Choroid plexus epithelial cell (primary cell): ENCODE measurements around the gene NCKAP5.

ENCODE experiments used
- DNase-seq: peaks from one replicate; pipeline ENCODE4 v3.0.0-alpha.2; 2010; ENCODE audit warnings: low read depth
- H3K4me3 ChIP-seq: 2 replicates; pipeline ENCODE4 v1.5.1; 2011; ENCODE audit warnings: low read depth, mild to moderate bottlenecking, control low read depth, low read length, moderate library complexity
- CTCF ChIP-seq: conservative IDR thresholded peaks from 2 replicates; pipeline ENCODE4 v1.5.1; 2011; ENCODE audit warnings: low read depth, mild to moderate bottlenecking, control low read depth, inconsistent platforms, low read length, moderate library complexity

The NCKAP5 gene

DNA sequence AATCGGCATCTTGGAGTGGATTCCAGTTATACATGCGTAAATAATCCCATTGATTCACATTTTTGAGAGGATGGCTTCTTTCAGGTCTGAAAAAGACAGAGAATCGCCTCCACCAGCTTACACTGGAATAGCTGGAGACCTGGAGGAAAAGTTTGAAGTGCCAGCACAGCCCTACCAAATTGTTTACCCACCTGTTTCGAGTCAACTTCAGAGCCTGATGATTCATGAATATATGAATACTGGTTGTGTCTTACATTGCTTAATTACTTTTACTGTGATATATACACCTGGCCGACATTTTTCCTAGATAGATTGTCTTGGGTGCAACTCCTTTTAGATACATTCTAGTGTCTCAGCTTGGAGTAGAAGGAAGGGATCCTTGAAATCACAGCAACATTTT is 335 bp upstream of the NCKAP5 start:
- peak overlapping the region; percentile 52 for H3K4me3 ChIP-seq
- no peak for DNase-seq
- TF ChIP-seq CTCF: no peak

DNA sequence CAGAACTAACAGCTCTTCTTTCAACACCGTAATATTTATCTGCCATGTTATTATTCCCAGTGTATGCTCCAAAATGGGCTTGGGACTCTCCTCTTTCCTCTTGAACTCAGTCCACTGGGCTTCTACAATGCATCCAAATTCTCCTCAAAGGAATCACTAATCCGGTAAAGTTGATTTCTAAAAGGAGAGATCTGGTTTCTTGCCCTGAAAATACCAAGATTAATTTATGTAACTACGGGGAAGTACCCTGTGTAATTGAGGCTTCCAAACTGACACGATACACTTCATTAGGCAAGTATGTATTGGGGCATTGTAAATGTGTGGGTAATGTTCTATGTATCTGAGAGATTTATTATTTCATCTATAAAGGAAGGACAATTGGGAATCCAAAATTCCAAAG is 5.7 kb downstream of the NCKAP5 start:
- no peak for TF ChIP-seq CTCF
- no peak overlapping the region for H3K4me3 ChIP-seq
- DNase-seq: no peak

DNA sequence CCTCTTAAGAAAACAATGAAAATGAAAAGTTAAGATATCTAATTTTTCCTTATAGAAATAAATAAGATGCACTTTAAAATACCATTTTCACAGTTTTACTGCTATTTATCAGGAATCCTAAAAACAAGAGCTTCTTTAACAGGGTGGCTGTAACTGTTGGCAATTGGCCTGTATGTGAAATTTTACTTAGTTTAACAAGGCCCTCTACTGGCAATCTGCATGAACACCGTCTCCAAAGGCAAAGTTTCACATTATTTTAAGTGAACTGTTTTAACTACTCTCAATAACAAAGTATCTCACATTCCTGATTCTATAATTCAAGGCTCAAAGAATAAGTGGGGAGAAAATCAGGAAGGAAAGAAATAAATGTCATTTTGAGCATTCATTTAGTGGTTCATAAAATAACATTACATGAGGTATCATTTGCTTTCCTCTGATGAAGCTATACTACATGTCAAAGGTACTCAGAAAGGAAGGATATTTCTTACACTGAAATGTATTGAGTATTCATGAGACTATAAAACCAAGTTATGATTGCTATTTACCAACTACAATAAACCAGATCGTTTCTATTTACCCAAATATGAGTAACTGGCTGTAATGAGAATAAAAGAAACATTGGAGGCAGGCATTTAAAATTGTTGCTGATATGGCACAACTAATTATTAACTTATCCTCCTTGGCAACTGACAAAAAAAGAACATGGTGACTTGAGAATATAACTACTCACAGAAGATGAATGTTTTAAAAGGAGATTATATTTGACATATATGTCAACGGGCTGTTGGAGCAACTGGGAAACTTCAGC is 7.0 kb downstream of the NCKAP5 start:
- DNase-seq: peak; percentile 91
- H3K4me3 ChIP-seq: no peak overlapping the region
- TF ChIP-seq CTCF: peak; percentile 80

GRCh38 chr2:133557614-133558013 is 10.6 kb downstream of the NCKAP5 start:
- no peak for TF ChIP-seq CTCF
- no peak overlapping the region for H3K4me3 ChIP-seq
- DNase-seq: no peak

- DNase-seq: no peak
- no peak overlapping the region for H3K4me3 ChIP-seq
- TF ChIP-seq CTCF: no peak
Measured at GRCh38 chr2:133553838-133554408, 14.3 kb downstream of the NCKAP5 start.

- H3K4me3 ChIP-seq: no peak overlapping the region
- no peak for DNase-seq
- no peak for TF ChIP-seq CTCF
Measured at GRCh38 chr2:133553251-133553650, 15.0 kb downstream of the NCKAP5 start.

- H3K4me3 ChIP-seq: no peak overlapping the region
- no peak for TF ChIP-seq CTCF
- no peak for DNase-seq
Measured at GRCh38 chr2:133552821-133553220, 15.4 kb downstream of the NCKAP5 start.
